Fibroblast of lung (primary cell): ENCODE results near the gene OR10J4. TPM values are rescaled to one million over a fixed set of nuclear protein-coding genes. Genes with fewer than 3 reads are reported as not detected.

ENCODE experiments used
- DNase-seq, 2 donors: peaks; one replicate each; pipeline versions ENCODE4 v3.0.0 to v3.0.0-alpha.2; 2010; ENCODE audit warnings: low read depth in 2 of 2
- H2AFZ ChIP-seq: 2 replicates; pipeline ENCODE4 v1.5.1; 2012; ENCODE audit warnings: low read length, control low read depth, inconsistent platforms
- H3K27ac ChIP-seq: 2 replicates; pipeline ENCODE4 v1.5.1; 2011; ENCODE audit warnings: low read length, control low read depth; ENCODE audit not compliant: insufficient read depth
- H3K27me3 ChIP-seq: 2 replicates; pipeline ENCODE4 v1.5.1; 2011; ENCODE audit warnings: mild to moderate bottlenecking, low read length; ENCODE audit not compliant: control insufficient read depth, insufficient read depth
- H3K36me3 ChIP-seq: 2 replicates; pipeline ENCODE4 v1.5.1; 2011; ENCODE audit warnings: low read length; ENCODE audit not compliant: control insufficient read depth, insufficient read depth
- H3K4me1 ChIP-seq: 2 replicates; pipeline ENCODE4 v1.5.1; 2011; ENCODE audit warnings: low read length; ENCODE audit not compliant: control insufficient read depth, insufficient read depth; ENCODE audit errors: extremely low read depth
- H3K4me2 ChIP-seq: 2 replicates; pipeline ENCODE4 v1.5.1; 2011; ENCODE audit warnings: low read length, control low read depth; ENCODE audit not compliant: insufficient read depth; ENCODE audit errors: extremely low read depth
- H3K4me3 ChIP-seq, 4 experiments: fragments of 200-600 bp in 1 of 4; sonication (generic) in 1 of 4; replicated peaks in 1 of 4; 2 replicates each; pipeline ENCODE4 v1.5.1; 2011 to 2016; ENCODE audit warnings: low read length in 4 of 4, low read depth in 3 of 4, mild to moderate bottlenecking in 3 of 4, control low read depth in 2 of 4, inconsistent platforms in 1 of 4, mixed read lengths in 1 of 4; ENCODE audit not compliant: insufficient read depth in 1 of 4; ENCODE audit errors: control extremely low read depth in 1 of 4
- H3K79me2 ChIP-seq: 2 replicates; pipeline ENCODE4 v1.5.1; 2012; ENCODE audit warnings: mild to moderate bottlenecking, low read length, inconsistent platforms; ENCODE audit not compliant: control insufficient read depth, insufficient read depth
- H3K9ac ChIP-seq: 2 replicates; pipeline ENCODE4 v1.5.1; 2011; ENCODE audit warnings: mild to moderate bottlenecking, low read length, control low read depth; ENCODE audit not compliant: insufficient read depth
- H3K9me3 ChIP-seq: 2 replicates; pipeline ENCODE4 v1.5.1; 2012; ENCODE audit warnings: low read depth, low read length; ENCODE audit not compliant: control insufficient read depth, insufficient read depth
- H4K20me1 ChIP-seq: 2 replicates; pipeline ENCODE4 v1.5.1; 2011; ENCODE audit warnings: low read length; ENCODE audit not compliant: control insufficient read depth, insufficient read depth; ENCODE audit errors: extremely low read depth
- EZH2 ChIP-seq: IDR thresholded peaks from 2 replicates; pipeline ENCODE4 v1.5.1; 2012; ENCODE audit warnings: low read length, control low read depth, mild to moderate bottlenecking; ENCODE audit errors: missing control alignments
- polyA plus RNA-seq, 2 donors: library from polyadenylated mRNA; depleted of rRNA in 1 of 2; stranded (reverse) in 1 of 2; unstranded in 1 of 2; fragments of >200 nt; gene quantifications; 2 replicates each; pipeline ENCODE4 v1.2.1, GENCODE V29; 2011 to 2012; ENCODE audit warnings: missing spikeins in 1 of 2
- total RNA-seq: library from RNA; depleted of rRNA; stranded (reverse); fragments of >200 nt; gene quantifications from 2 replicates; pipeline ENCODE4 v1.2.1, GENCODE V29; 2014
- TF ChIP-seq, protein P1 (sequence below), 2 donors: IDR thresholded peaks in 1 of 2; conservative IDR thresholded peaks in 1 of 2; 1 replicate in 1 of 2; 2 replicates in 1 of 2; pipeline ENCODE4 v1.5.1; 2011 to 2012; ENCODE audit warnings: low read length in 2 of 2, control low read depth in 1 of 2, inconsistent platforms in 1 of 2, low read depth in 1 of 2, mild to moderate bottlenecking in 1 of 2

OR10J4 gene
- total and polyA plus RNA-seq, 2 donors (not counting 1 experiment from before 2014, with no cell fraction given) = not detected

GRCh38 chr1:159430985-159431384 is 1.0 kb upstream of the OR10J4 start:
- H3K27me3 ChIP-seq = no peaks in the 10 kb centered on the region
- no peaks in the 10 kb centered on the region for H3K36me3 ChIP-seq
- TF ChIP-seq, protein P1, sequence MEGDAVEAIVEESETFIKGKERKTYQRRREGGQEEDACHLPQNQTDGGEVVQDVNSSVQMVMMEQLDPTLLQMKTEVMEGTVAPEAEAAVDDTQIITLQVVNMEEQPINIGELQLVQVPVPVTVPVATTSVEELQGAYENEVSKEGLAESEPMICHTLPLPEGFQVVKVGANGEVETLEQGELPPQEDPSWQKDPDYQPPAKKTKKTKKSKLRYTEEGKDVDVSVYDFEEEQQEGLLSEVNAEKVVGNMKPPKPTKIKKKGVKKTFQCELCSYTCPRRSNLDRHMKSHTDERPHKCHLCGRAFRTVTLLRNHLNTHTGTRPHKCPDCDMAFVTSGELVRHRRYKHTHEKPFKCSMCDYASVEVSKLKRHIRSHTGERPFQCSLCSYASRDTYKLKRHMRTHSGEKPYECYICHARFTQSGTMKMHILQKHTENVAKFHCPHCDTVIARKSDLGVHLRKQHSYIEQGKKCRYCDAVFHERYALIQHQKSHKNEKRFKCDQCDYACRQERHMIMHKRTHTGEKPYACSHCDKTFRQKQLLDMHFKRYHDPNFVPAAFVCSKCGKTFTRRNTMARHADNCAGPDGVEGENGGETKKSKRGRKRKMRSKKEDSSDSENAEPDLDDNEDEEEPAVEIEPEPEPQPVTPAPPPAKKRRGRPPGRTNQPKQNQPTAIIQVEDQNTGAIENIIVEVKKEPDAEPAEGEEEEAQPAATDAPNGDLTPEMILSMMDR (conservative IDR thresholded peaks at IDR 0.05 in 1 of 2, IDR thresholded peaks at IDR 0.05 in 1 of 2; ENCODE audit: low read depth in 1 of 2, low read length in 2 of 2) = no peak
- no peak for TF ChIP-seq EZH2
- H3K4me2 ChIP-seq = no peak overlapping the region
- H3K4me1 ChIP-seq = no peaks in the 10 kb centered on the region
- no peak for DNase-seq
- H4K20me1 ChIP-seq = no peaks in the 10 kb centered on the region
- no peaks in the 10 kb centered on the region for H3K9me3 ChIP-seq
- H3K27ac ChIP-seq = no peak overlapping the region
- no peak overlapping the region for H3K4me3 ChIP-seq
- no peak overlapping the region for H3K9ac ChIP-seq
- no peak overlapping the region for H2AFZ ChIP-seq
- no peaks in the 10 kb centered on the region for H3K79me2 ChIP-seq

- Histone ChIP-seq H4K20me1 (no peaks in the 10 kb centered on the region), H2AFZ (no peak overlapping the region), H3K9ac (no peak overlapping the region), H3K4me2 (no peak overlapping the region), H3K9me3 (no peaks in the 10 kb centered on the region), H3K79me2 (no peaks in the 10 kb centered on the region), H3K27ac (no peak overlapping the region), H3K4me1 (no peaks in the 10 kb centered on the region), H3K4me3 (no peak overlapping the region), H3K36me3 (no peaks in the 10 kb centered on the region), H3K27me3 (no peaks in the 10 kb centered on the region)
- no peak for TF ChIP-seq EZH2
- TF ChIP-seq, protein P1 (conservative IDR thresholded peaks at IDR 0.05 in 1 of 2, IDR thresholded peaks at IDR 0.05 in 1 of 2; ENCODE audit: low read depth in 1 of 2, low read length in 2 of 2) = no peak
- DNase-seq = no peak
Measured at GRCh38 chr1:159436469-159436868, 4.5 kb downstream of the OR10J4 start.

- Histone ChIP-seq H3K4me3 (no peak within 1 kb of the TSS), H3K9ac (no peak within 1 kb of the TSS), H2AFZ (no peak within 1 kb of the TSS), H3K9me3 (no peaks in the 10 kb centered on the region), H3K4me2 (no peak within 1 kb of the TSS), H3K79me2 (no peaks in the 10 kb centered on the region), H4K20me1 (no peaks in the 10 kb centered on the region), H3K36me3 (no peaks in the 10 kb centered on the region), H3K27me3 (no peaks in the 10 kb centered on the region), H3K4me1 (no peaks in the 10 kb centered on the region), H3K27ac (no peak within 1 kb of the TSS)
- DNase-seq = no peak
- TF ChIP-seq EZH2 = no peak
- TF ChIP-seq, protein P1 (conservative IDR thresholded peaks at IDR 0.05 in 1 of 2, IDR thresholded peaks at IDR 0.05 in 1 of 2; ENCODE audit: low read depth in 1 of 2, low read length in 2 of 2) = no peak
Measured at GRCh38 chr1:159439422-159439821, 7.4 kb downstream of the OR10J4 start, which contains the start of gene OR10J1. Gene OR10J1 (plus strand): TSS chr1:159439722. CDS start chr1:159439792, 70 bp downstream.
